Measurements from ENCODE around the gene POTEB. TPM values are rescaled to one million over a fixed set of nuclear protein-coding genes. Genes with fewer than 3 reads are reported as not detected.

Gene POTEB
- not detected in 2 replicates for total RNA-seq

GRCh38 chr15:21877635-21878034 is at the start of gene POTEB:
Gene POTEB, minus strand, starts transcription at chr15:21877735. Its CDS starts 489 bp downstream, at chr15:21877246.

Other genes starting within 250 kb of the POTEB start
- gene OR4M2, start 202.8 kb upstream of the POTEB start, total RNA-seq: not detected in 2 replicates